Glutamatergic neuron (in vitro differentiated cells): Measurements from ENCODE around the gene NME5. TPM values are rescaled to one million over a fixed set of nuclear protein-coding genes. Genes with fewer than 3 reads are reported as not detected.
"Not testable (repeated sequence)": the region's sequence is repeated elsewhere in the genome, so short reads cannot be mapped to it uniquely, and the experiment has no call there.

Experiments used
- DNase-seq: peaks from one replicate; pipeline ENCODE4 v3.0.0; 2022
- H3K27ac Mint-ChIP-seq: one replicate; pipeline ENCODE4 v1.8.0; 2020; ENCODE audit warnings: mild to moderate bottlenecking, mixed read lengths, inconsistent platforms; ENCODE audit not compliant: unreplicated experiment
- H3K27me3 Mint-ChIP-seq: one replicate; pipeline ENCODE4 v1.8.0; 2020; ENCODE audit warnings: mild to moderate bottlenecking, moderate library complexity, mixed read lengths, inconsistent platforms; ENCODE audit not compliant: unreplicated experiment
- H3K36me3 Mint-ChIP-seq: one replicate; pipeline ENCODE4 v1.8.0; 2020; ENCODE audit warnings: mild to moderate bottlenecking, mixed read lengths, inconsistent platforms; ENCODE audit not compliant: unreplicated experiment
- H3K4me1 Mint-ChIP-seq: one replicate; pipeline ENCODE4 v1.8.0; 2020; ENCODE audit warnings: mild to moderate bottlenecking, low read depth, mixed read lengths, inconsistent platforms; ENCODE audit not compliant: unreplicated experiment
- H3K4me3 Mint-ChIP-seq: one replicate; pipeline ENCODE4 v1.8.0; 2020; ENCODE audit warnings: mild to moderate bottlenecking, mixed read lengths, inconsistent platforms; ENCODE audit not compliant: unreplicated experiment
- H3K9me3 Mint-ChIP-seq: one replicate; pipeline ENCODE4 v1.8.0; 2020; ENCODE audit warnings: mild to moderate bottlenecking, moderate library complexity, mixed read lengths, inconsistent platforms; ENCODE audit not compliant: unreplicated experiment
- CTCF ChIP-seq: fragments of 200-600 bp; sonication (generic); IDR thresholded peaks from one replicate; pipeline ENCODE4 v1.5.0; 2021; ENCODE audit not compliant: partially characterized antibody, unreplicated experiment
- total RNA-seq: library from RNA; stranded (reverse); fragmentation: NEBNext Ultra II Directional; extraction: Animal tissue kit (Norgen Biotek cat#: 25700); gene quantifications from one replicate; pipeline ENCODE4 v1.2.1, GENCODE V29; 2021; ENCODE audit not compliant: unreplicated experiment

Gene NME5
- total RNA-seq, 1 donor from 2014 or later = 0.71 TPM

DNA sequence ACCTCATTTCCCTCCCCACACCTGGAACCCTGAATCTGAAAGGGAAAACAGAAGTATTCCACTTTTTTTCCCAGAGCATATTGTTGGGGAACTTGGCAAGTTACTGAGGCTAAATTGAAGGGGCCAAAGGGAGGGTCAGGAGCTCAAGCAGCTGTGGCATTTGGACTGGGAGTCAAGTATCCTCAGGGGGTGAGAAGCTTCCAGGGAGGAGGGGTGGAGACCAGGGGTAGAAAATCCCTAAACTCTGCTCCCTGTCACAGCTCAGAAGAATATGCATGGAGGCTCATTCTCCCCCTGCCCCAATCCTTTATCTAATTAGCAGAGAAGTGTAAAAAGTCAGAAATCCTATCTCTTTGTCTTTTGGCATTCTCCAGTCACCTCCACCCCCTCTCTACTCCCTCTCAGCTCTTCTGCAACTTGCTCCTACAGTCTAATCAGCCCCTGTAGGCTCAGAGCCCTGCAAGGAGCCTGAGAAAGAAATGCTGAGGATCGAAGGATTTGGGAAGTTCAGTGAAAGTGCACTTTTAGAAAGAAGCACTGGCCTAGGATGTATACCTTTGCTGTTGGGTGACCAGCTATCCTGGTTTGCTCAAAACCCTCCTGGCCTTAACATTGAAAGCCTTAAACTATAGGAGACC is 61.1 kb downstream of the NME5 start:
- no peak for TF ChIP-seq CTCF
- Mint-ChIP-seq H3K27me3 (peaks cover 1% of the 10 kb centered on the region), H3K27ac (no peak overlapping the region), H3K36me3 (no peaks in the 10 kb centered on the region), H3K4me3 (no peak overlapping the region), H3K4me1 (no peaks in the 10 kb centered on the region), H3K9me3 (peaks cover 2% of the 10 kb centered on the region)
- no peak for DNase-seq

DNA sequence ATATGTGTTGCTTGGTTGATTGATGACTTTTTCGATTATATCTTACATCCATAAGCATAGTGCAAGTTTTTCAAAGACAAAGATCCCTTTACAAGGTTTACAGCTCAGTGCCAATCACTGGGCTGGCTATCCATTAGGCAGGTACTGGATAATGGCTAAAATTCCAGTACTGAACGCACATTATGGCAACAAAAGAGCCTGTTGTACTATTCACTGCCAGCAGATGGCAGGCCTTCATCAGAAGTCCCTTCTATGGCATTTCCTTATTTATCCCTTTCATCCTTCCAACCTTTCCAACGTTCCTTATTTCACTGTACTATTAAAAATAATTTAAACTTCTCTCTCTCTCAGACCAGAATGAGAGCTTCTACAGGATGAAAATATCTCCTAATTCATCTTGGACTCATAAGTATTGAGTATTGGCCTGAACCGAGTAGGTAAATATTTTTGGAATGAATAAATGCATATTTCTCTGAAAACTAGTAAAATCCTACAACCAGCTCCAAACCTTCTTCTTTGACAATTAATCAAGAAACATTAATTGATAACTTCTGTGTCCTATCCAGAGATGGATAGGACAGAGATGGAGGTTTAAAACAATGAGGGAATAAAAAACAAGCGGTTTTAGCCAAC is 62.0 kb downstream of the NME5 start:
- peak; percentile 72 for DNase-seq
- H3K27ac Mint-ChIP-seq = no peak overlapping the region
- H3K4me3 Mint-ChIP-seq = no peak overlapping the region

GRCh38 chr5:138070026-138070425 is 69.2 kb downstream of the NME5 start:
- H3K9me3 Mint-ChIP-seq, H3K27me3 Mint-ChIP-seq, H3K36me3 Mint-ChIP-seq, H3K4me3 Mint-ChIP-seq, DNase-seq, H3K27ac Mint-ChIP-seq, H3K4me1 Mint-ChIP-seq: not testable (repeated sequence)

More for the DNA sequence above, 62.0 kb downstream of the NME5 start:
- H3K9me3 Mint-ChIP-seq = peaks cover 2% of the 10 kb centered on the region
- H3K36me3 Mint-ChIP-seq = no peaks in the 10 kb centered on the region
- no peaks in the 10 kb centered on the region for H3K4me1 Mint-ChIP-seq
- peak; percentile 82 for TF ChIP-seq CTCF
- peaks cover 1% of the 10 kb centered on the region for H3K27me3 Mint-ChIP-seq

DNA sequence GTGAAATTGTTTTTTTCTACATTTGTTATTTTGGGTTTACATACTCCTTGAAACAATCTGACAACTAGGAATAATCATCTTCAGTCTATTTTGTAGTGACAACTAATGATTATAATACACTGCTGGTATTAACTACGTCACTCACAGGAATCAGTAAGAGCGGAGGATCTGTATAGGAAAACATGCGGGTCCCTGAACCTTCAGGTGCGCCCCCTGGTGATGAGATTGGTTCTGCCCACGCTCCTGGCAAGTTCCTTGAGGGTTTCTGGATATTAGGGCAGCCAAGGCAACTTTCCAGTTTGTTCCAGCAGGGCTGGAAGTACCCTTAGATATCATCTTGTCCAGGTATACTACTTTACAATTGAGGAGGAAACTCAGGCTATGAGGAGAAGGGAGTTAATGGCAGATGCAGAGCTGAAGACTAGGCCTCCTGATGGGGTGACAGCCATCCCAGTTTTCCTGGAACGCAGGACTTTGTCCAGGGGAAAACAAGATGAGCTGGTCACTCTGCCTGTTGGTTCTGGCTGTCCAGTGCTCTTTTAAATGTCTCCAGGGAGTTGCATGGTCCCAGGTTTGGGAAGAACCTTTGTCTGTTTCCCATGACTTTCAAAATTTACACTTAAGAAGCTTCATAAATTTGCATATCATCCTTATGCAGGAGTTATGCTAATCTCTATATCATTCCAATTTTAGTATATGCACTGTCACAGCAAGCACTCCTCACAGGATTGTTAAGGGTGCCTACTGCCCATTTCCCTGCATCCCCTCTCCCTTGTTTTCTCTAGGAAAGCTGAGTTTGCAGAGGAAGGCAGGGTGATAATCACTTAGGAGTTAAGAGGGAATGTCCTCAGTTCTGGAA is 70.3 kb downstream of the NME5 start:
- peak; percentile 78 for DNase-seq
- Mint-ChIP-seq H3K4me1 (peaks cover 13% of the 10 kb centered on the region), H3K4me3 (no peak overlapping the region), H3K27ac (no peak overlapping the region), H3K36me3 (no peaks in the 10 kb centered on the region), H3K27me3 (no peaks in the 10 kb centered on the region), H3K9me3 (peaks cover 7% of the 10 kb centered on the region)
- TF ChIP-seq CTCF = peak; percentile 64

GRCh38 chr5:138067945-138068344 is 71.3 kb downstream of the NME5 start:
- Mint-ChIP-seq H3K4me3 (no peak overlapping the region), H3K27me3 (no peaks in the 10 kb centered on the region), H3K36me3 (no peaks in the 10 kb centered on the region), H3K27ac (no peak overlapping the region), H3K4me1 (peaks cover 13% of the 10 kb centered on the region), H3K9me3 (peaks cover 7% of the 10 kb centered on the region)
- no peak for TF ChIP-seq CTCF
- DNase-seq = no peak

Other genes with a start within 250 kb of the NME5 start
- not detected for gene PKD2L2, start 250.0 kb downstream of the NME5 start, total RNA-seq
- gene FAM13B, start 106.3 kb downstream of the NME5 start, total RNA-seq = 31.4 TPM
- gene WNT8A, start 55.4 kb downstream of the NME5 start, total RNA-seq = not detected
- 62.3 TPM for gene BRD8, start 39.2 kb upstream of the NME5 start, total RNA-seq
- 8.7 TPM for gene KIF20A, start 39.7 kb upstream of the NME5 start, total RNA-seq
- gene CDC23, start 73.9 kb upstream of the NME5 start, total RNA-seq = 28.9 TPM
- gene GFRA3, start 135.2 kb upstream of the NME5 start, total RNA-seq = 1.1 TPM
- 3.2 TPM for gene CDC25C, start 192.4 kb upstream of the NME5 start, total RNA-seq
- 69.9 TPM for gene FAM53C, start 198.8 kb upstream of the NME5 start, total RNA-seq
- gene KDM3B, start 213.3 kb upstream of the NME5 start, total RNA-seq = 98.5 TPM